Mucosa of rectum (tissue), 2 donors: ENCODE results near the gene ANKRD44.
A peak's percentile ranks its signal among the peaks of the same experiment; 100 is the strongest.

Experiments used
- H3K27ac ChIP-seq, 2 donors: one replicate each; pipeline ENCODE4 v1.7.0; 2013; ENCODE audit warnings: inconsistent platforms in 2 of 2, low read depth in 2 of 2, low read length in 2 of 2
- H3K27me3 ChIP-seq, 2 donors: one replicate each; pipeline ENCODE4 v1.7.0; 2013; ENCODE audit warnings: low read length in 2 of 2; ENCODE audit not compliant: control insufficient read depth in 2 of 2, insufficient read depth in 2 of 2
- H3K36me3 ChIP-seq, 2 donors: one replicate each; pipeline ENCODE4 v1.7.0; 2013; ENCODE audit warnings: low read length in 2 of 2; ENCODE audit not compliant: control insufficient read depth in 2 of 2, insufficient read depth in 2 of 2
- H3K4me1 ChIP-seq, 2 donors: one replicate each; pipeline ENCODE4 v1.7.0; 2013; ENCODE audit warnings: low read length in 2 of 2, mild to moderate bottlenecking in 1 of 2; ENCODE audit not compliant: control insufficient read depth in 2 of 2, insufficient read depth in 2 of 2
- H3K4me3 ChIP-seq, 2 donors: one replicate each; pipeline ENCODE4 v1.7.0; 2013; ENCODE audit warnings: low read length in 2 of 2
- H3K9ac ChIP-seq, 2 donors: one replicate each; pipeline ENCODE4 v1.7.0; 2013; ENCODE audit warnings: low read length in 2 of 2, low read depth in 1 of 2, mild to moderate bottlenecking in 1 of 2
- H3K9me3 ChIP-seq, 2 donors: one replicate each; pipeline ENCODE4 v1.7.0; 2013; ENCODE audit warnings: low read length in 2 of 2; ENCODE audit not compliant: control insufficient read depth in 2 of 2
- donor health status: healthy.
- donor health status: Normal muscosa, but diverticular disease.

Gene ANKRD44

GRCh38 chr2:196980473-196980872 lies 330.1 kb downstream of the ANKRD44 start:
- Histone ChIP-seq H3K27ac (no peak overlapping the region), H3K4me3 (no peak overlapping the region), H3K36me3 (no peaks in the 10 kb centered on the region), H3K27me3 (no peaks in the 10 kb centered on the region), H3K4me1 (no peaks in the 10 kb centered on the region), H3K9me3 (no peaks in the 10 kb centered on the region), H3K9ac (no peak overlapping the region)

- Histone ChIP-seq H3K9me3 (no peaks in the 10 kb centered on the region), H3K27ac (no peak overlapping the region), H3K27me3 (no peaks in the 10 kb centered on the region), H3K4me3 (no peak overlapping the region), H3K9ac (no peak overlapping the region), H3K4me1 (no peaks in the 10 kb centered on the region), H3K36me3 (no peaks in the 10 kb centered on the region)
Measured at GRCh38 chr2:196980001-196980400, 330.6 kb downstream of the ANKRD44 start.

GRCh38 chr2:196977507-196977906 lies 333.1 kb downstream of the ANKRD44 start:
- no peak overlapping the region for H3K27ac ChIP-seq
- no peaks in the 10 kb centered on the region for H3K36me3 ChIP-seq
- H3K4me3 ChIP-seq, result no peak overlapping the region
- H3K27me3 ChIP-seq, result no peaks in the 10 kb centered on the region
- no peak overlapping the region for H3K9ac ChIP-seq
- no peaks in the 10 kb centered on the region for H3K4me1 ChIP-seq
- no peaks in the 10 kb centered on the region for H3K9me3 ChIP-seq

- no peaks in the 10 kb centered on the region for H3K27me3 ChIP-seq
- H3K36me3 ChIP-seq, result no peaks in the 10 kb centered on the region
- no peak overlapping the region for H3K4me3 ChIP-seq
- no peaks in the 10 kb centered on the region for H3K4me1 ChIP-seq
- no peak overlapping the region for H3K27ac ChIP-seq
- no peak overlapping the region for H3K9ac ChIP-seq
- H3K9me3 ChIP-seq, result no peaks in the 10 kb centered on the region
Measured at GRCh38 chr2:196974970-196975369, 335.6 kb downstream of the ANKRD44 start.

GRCh38 chr2:196971574-196972279 lies 338.9 kb downstream of the ANKRD44 start:
- H3K9ac ChIP-seq, result no peak overlapping the region
- H3K27ac ChIP-seq, result no peak overlapping the region
- no peaks in the 10 kb centered on the region for H3K9me3 ChIP-seq
- H3K4me3 ChIP-seq, result no peak overlapping the region
- H3K27me3 ChIP-seq, result no peaks in the 10 kb centered on the region
- peaks cover 2 to 4% of the 10 kb centered on the region in 2 donors for H3K4me1 ChIP-seq
- H3K36me3 ChIP-seq, result no peaks in the 10 kb centered on the region

- Histone ChIP-seq H3K27me3 (no peaks in the 10 kb centered on the region), H3K9me3 (no peaks in the 10 kb centered on the region), H3K4me3 (no peak overlapping the region), H3K36me3 (no peaks in the 10 kb centered on the region), H3K9ac (no peak overlapping the region), H3K4me1 (peaks cover 4 to 5% of the 10 kb centered on the region in 2 donors), H3K27ac (no peak overlapping the region)
Measured at GRCh38 chr2:196970099-196970498, 340.5 kb downstream of the ANKRD44 start.

- Histone ChIP-seq H3K9me3 (no peaks in the 10 kb centered on the region), H3K9ac (no peak overlapping the region), H3K4me1 (peaks cover 4 to 5% of the 10 kb centered on the region in 2 donors), H3K27ac (no peak overlapping the region), H3K36me3 (no peaks in the 10 kb centered on the region), H3K4me3 (no peak overlapping the region), H3K27me3 (no peaks in the 10 kb centered on the region)
Measured at GRCh38 chr2:196968516-196968915, 342.1 kb downstream of the ANKRD44 start.

GRCh38 chr2:196967775-196968174 lies 342.8 kb downstream of the ANKRD44 start:
- Histone ChIP-seq H3K36me3 (no peaks in the 10 kb centered on the region), H3K4me1 (peaks cover 4 to 5% of the 10 kb centered on the region in 2 donors), H3K27me3 (no peaks in the 10 kb centered on the region), H3K9ac (no peak overlapping the region), H3K9me3 (no peaks in the 10 kb centered on the region), H3K4me3 (no peak overlapping the region), H3K27ac (no peak overlapping the region)

- Histone ChIP-seq H3K36me3 (no peaks in the 10 kb centered on the region), H3K4me1 (peaks cover 4 to 5% of the 10 kb centered on the region in 2 donors), H3K27me3 (no peaks in the 10 kb centered on the region), H3K4me3 (peak overlapping the region; percentile 39 to 57), H3K9me3 (no peaks in the 10 kb centered on the region), H3K27ac (no peak overlapping the region), H3K9ac (no peak overlapping the region)
Measured at GRCh38 chr2:196967116-196967515, 343.5 kb downstream of the ANKRD44 start.

GRCh38 chr2:196966061-196966460 lies 344.5 kb downstream of the ANKRD44 start:
- no peaks in the 10 kb centered on the region for H3K27me3 ChIP-seq
- peak overlapping the region in 1 of 2 donors; percentile 25 for H3K27ac ChIP-seq
- peaks cover 4 to 5% of the 10 kb centered on the region in 2 donors for H3K4me1 ChIP-seq
- H3K9ac ChIP-seq, result no peak overlapping the region
- no peaks in the 10 kb centered on the region for H3K36me3 ChIP-seq
- peak overlapping the region in 1 of 2 donors; percentile 57 for H3K4me3 ChIP-seq
- no peaks in the 10 kb centered on the region for H3K9me3 ChIP-seq
